ENCODE measurements around the gene JOSD2.

DNA sequence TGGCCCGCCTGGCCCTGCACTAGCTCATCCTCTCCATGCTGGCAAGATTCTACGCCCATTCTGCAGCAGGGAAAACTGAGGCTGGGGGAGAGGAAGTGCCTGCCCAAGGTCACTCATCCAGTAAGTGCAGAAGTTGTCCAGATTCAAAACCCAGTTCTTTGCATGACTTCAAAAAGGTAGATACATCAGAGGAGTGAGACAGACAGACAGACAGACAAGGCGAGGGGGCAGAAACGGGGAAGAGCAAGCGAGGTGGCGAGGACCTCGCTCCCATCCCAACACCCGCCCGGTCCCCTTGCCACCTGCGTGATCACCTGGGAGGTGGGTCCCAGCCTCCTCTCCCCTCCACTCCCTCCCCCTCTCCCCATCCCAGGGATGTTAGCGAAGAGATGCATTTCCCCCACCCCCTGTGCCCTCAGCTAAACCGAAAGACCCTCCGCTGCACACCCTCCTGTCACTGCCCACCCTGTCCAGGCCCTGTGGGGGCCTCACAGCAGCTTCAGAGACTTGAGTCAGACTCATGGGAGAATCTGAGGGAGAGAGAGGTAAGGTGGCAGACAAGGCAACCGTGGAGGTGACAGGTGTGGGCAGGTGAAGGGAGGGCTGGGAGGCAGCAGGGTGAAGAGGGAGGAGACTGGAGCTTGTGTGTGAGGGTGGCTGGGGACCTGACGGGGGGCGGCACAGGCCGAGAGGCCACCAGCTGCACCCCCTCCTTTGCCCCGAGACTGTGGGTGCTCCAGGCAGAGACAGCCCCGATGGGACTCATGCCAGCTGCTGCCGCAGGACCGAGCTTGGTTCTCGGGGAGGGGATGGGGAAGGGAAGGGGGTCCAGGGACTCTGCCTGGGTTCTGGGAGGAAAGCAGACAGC, 38.3 kb upstream of the JOSD2 start:
- TF ChIP-seq, protein P1, sequence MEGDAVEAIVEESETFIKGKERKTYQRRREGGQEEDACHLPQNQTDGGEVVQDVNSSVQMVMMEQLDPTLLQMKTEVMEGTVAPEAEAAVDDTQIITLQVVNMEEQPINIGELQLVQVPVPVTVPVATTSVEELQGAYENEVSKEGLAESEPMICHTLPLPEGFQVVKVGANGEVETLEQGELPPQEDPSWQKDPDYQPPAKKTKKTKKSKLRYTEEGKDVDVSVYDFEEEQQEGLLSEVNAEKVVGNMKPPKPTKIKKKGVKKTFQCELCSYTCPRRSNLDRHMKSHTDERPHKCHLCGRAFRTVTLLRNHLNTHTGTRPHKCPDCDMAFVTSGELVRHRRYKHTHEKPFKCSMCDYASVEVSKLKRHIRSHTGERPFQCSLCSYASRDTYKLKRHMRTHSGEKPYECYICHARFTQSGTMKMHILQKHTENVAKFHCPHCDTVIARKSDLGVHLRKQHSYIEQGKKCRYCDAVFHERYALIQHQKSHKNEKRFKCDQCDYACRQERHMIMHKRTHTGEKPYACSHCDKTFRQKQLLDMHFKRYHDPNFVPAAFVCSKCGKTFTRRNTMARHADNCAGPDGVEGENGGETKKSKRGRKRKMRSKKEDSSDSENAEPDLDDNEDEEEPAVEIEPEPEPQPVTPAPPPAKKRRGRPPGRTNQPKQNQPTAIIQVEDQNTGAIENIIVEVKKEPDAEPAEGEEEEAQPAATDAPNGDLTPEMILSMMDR (IDR thresholded peaks at IDR 0.05; ENCODE audit: low read length) = no peak
- TF ChIP-seq EZH2phosphoT487 (IDR thresholded peaks at IDR 0.05; ENCODE audit: low read length) = no peak
